Activated T-helper 2 cell treated with anti-CD3 and anti-CD28 coated beads, Interferon-gamma antibody, Interleukin-2, Interleukin-4, amounts not matched to agents 10 μg/mL and 5 μg/mL and 100 μg/mL, durations not matched to agents 14 hours and 24 hours and 36 hours (primary cell): ENCODE data around the gene LMO4. TPM values are rescaled to one million over a fixed set of nuclear protein-coding genes. Genes with fewer than 3 reads are reported as not detected.
A peak's percentile ranks its signal among the peaks of the same experiment; 100 is the strongest.

Source experiments
- DNase-seq: peaks from one replicate; pipeline ENCODE4 v3.0.0; 2021; ENCODE audit warnings: low spot score
- H3K27ac Mint-ChIP-seq: one replicate; pipeline ENCODE4 v1.8.0; 2021; ENCODE audit warnings: mixed read lengths
- H3K27me3 Mint-ChIP-seq: one replicate; pipeline ENCODE4 v1.8.0; 2021; ENCODE audit warnings: low read depth, mixed read lengths
- H3K36me3 Mint-ChIP-seq: one replicate; pipeline ENCODE4 v1.8.0; 2021; ENCODE audit warnings: low read depth, mixed read lengths
- H3K4me1 Mint-ChIP-seq: one replicate; pipeline ENCODE4 v1.8.0; 2021; ENCODE audit warnings: low read depth, mixed read lengths
- H3K4me3 Mint-ChIP-seq: one replicate; pipeline ENCODE4 v1.8.0; 2021; ENCODE audit warnings: low read depth, mild to moderate bottlenecking, moderate library complexity, mixed read lengths
- H3K9me3 Mint-ChIP-seq: one replicate; pipeline ENCODE4 v1.8.0; 2021; ENCODE audit warnings: mixed read lengths
- intact Hi-C: fragments of 100-400 bp; cut with micrococcal nuclease; formaldehyde crosslinking; loops from one replicate; pipeline ENCODE4 v1.15.1; 2023
- total RNA-seq: library from RNA; stranded (reverse); gene quantifications from 2 replicates; pipeline ENCODE4 v1.2.3, GENCODE V29; 2022

LMO4 gene
- total RNA-seq, 1 donor from 2014 or later: 20.9 TPM

GRCh38 chr1:87330057-87330884, 1.6 kb downstream of the LMO4 start:
- Mint-ChIP-seq H3K4me1 (peaks cover 45% of the 10 kb centered on the region), H3K4me3 (peak overlapping the region; percentile 92), H3K9me3 (no peaks in the 10 kb centered on the region), H3K27me3 (peaks cover 25% of the 10 kb centered on the region), H3K27ac (peak overlapping the region; percentile 85), H3K36me3 (peaks cover 18% of the 10 kb centered on the region)
- intact Hi-C loops: loop anchor here (5.0 to 10.0 kb wide), 2 partner anchors 288 to 1355 kb away; partner anchors contain the start of gene PKN2
- no peak for DNase-seq

GRCh38 chr1:87330885-87331364, 2.2 kb downstream of the LMO4 start:
- Mint-ChIP-seq H3K4me1 (peaks cover 47% of the 10 kb centered on the region), H3K4me3 (peak overlapping the region; percentile 92), H3K27ac (peak overlapping the region; percentile 85), H3K36me3 (peaks cover 18% of the 10 kb centered on the region), H3K9me3 (no peaks in the 10 kb centered on the region), H3K27me3 (peaks cover 24% of the 10 kb centered on the region)
- DNase-seq: no peak
- intact Hi-C loops: loop anchor here (5.0 to 10.0 kb wide), 2 partner anchors 289 to 1354 kb away; partner anchors contain the start of gene PKN2

GRCh38 chr1:87331365-87332241, 2.9 kb downstream of the LMO4 start:
- H3K36me3 Mint-ChIP-seq: peaks cover 19% of the 10 kb centered on the region
- no peaks in the 10 kb centered on the region for H3K9me3 Mint-ChIP-seq
- H3K27ac Mint-ChIP-seq: peak overlapping the region; percentile 66
- H3K27me3 Mint-ChIP-seq: peaks cover 25% of the 10 kb centered on the region
- peaks cover 45% of the 10 kb centered on the region for H3K4me1 Mint-ChIP-seq
- intact Hi-C loops: loop anchor here (2.0 to 10.0 kb wide), 3 partner anchors 289 to 1353 kb away; partner anchors contain the start of genes HS2ST1, PKN2 and SELENOF
- peak overlapping the region; percentile 92 for H3K4me3 Mint-ChIP-seq
- peak; percentile 58 for DNase-seq

GRCh38 chr1:87333692-87334347, 5.1 kb downstream of the LMO4 start:
- Mint-ChIP-seq H3K9me3 (no peaks in the 10 kb centered on the region), H3K4me1 (peaks cover 53% of the 10 kb centered on the region), H3K27me3 (peaks cover 34% of the 10 kb centered on the region), H3K4me3 (peak overlapping the region; percentile 84), H3K27ac (peak overlapping the region; percentile 89), H3K36me3 (peaks cover 35% of the 10 kb centered on the region)
- DNase-seq: no peak
- intact Hi-C loops: loop anchor here (2.0 to 10.0 kb wide), 4 partner anchors 115 to 1351 kb away; partner anchors contain the start of genes HS2ST1, PKN2 and SELENOF

GRCh38 chr1:87334351-87335174, 5.9 kb downstream of the LMO4 start:
- Mint-ChIP-seq H3K9me3 (no peaks in the 10 kb centered on the region), H3K36me3 (peaks cover 42% of the 10 kb centered on the region), H3K27ac (peak overlapping the region; percentile 89), H3K4me1 (peaks cover 54% of the 10 kb centered on the region), H3K4me3 (peak overlapping the region; percentile 84), H3K27me3 (peaks cover 34% of the 10 kb centered on the region)
- intact Hi-C loops: loop anchor here (2.0 to 10.0 kb wide), 3 partner anchors 114 to 1350 kb away; partner anchors contain the start of gene PKN2
- no peak for DNase-seq

- DNase-seq: peak; percentile 59
- intact Hi-C loops: loop anchor here (2.0 to 10.0 kb wide), 2 partner anchors 113 to 1349 kb away; partner anchors contain the start of gene PKN2
- Mint-ChIP-seq H3K4me3 (peak overlapping the region; percentile 84), H3K27ac (peak overlapping the region; percentile 89), H3K36me3 (peaks cover 50% of the 10 kb centered on the region), H3K4me1 (peaks cover 50% of the 10 kb centered on the region), H3K27me3 (peaks cover 32% of the 10 kb centered on the region), H3K9me3 (no peaks in the 10 kb centered on the region)
Measured at GRCh38 chr1:87335175-87335884, 6.7 kb downstream of the LMO4 start.

GRCh38 chr1:87336623-87337067, 8.0 kb downstream of the LMO4 start:
- DNase-seq: no peak
- no peaks in the 10 kb centered on the region for H3K9me3 Mint-ChIP-seq
- intact Hi-C loops: loop anchor here (1.0 to 10.0 kb wide), 2 partner anchors 10 to 1348 kb away; partner anchors contain the start of gene PKN2
- peaks cover 27% of the 10 kb centered on the region for H3K27me3 Mint-ChIP-seq
- no peak overlapping the region for H3K27ac Mint-ChIP-seq
- peak overlapping the region; percentile 33 for H3K4me3 Mint-ChIP-seq
- peaks cover 62% of the 10 kb centered on the region for H3K36me3 Mint-ChIP-seq
- H3K4me1 Mint-ChIP-seq: peaks cover 44% of the 10 kb centered on the region

- Mint-ChIP-seq H3K27ac (no peak overlapping the region), H3K27me3 (peaks cover 19% of the 10 kb centered on the region), H3K36me3 (peaks cover 62% of the 10 kb centered on the region), H3K4me1 (peaks cover 35% of the 10 kb centered on the region), H3K4me3 (no peak overlapping the region), H3K9me3 (no peaks in the 10 kb centered on the region)
- DNase-seq: no peak
- intact Hi-C loops: loop anchor here (1.0 to 10.0 kb wide), 2 partner anchors 11 to 1347 kb away; partner anchors contain the start of gene PKN2
Measured at GRCh38 chr1:87337606-87338005, 8.9 kb downstream of the LMO4 start.

GRCh38 chr1:87338566-87338965, 9.9 kb downstream of the LMO4 start:
- intact Hi-C loops: loop anchor here (10.0 kb wide), 1 partner anchor 1346 kb away; the partner anchor contains the start of gene PKN2
- H3K36me3 Mint-ChIP-seq: peaks cover 60% of the 10 kb centered on the region
- peaks cover 26% of the 10 kb centered on the region for H3K4me1 Mint-ChIP-seq
- no peak for DNase-seq
- peaks cover 17% of the 10 kb centered on the region for H3K27me3 Mint-ChIP-seq
- no peak overlapping the region for H3K27ac Mint-ChIP-seq
- H3K4me3 Mint-ChIP-seq: no peak overlapping the region
- H3K9me3 Mint-ChIP-seq: no peaks in the 10 kb centered on the region

GRCh38 chr1:87344231-87344630, 15.6 kb downstream of the LMO4 start:
- Mint-ChIP-seq H3K4me1 (no peaks in the 10 kb centered on the region), H3K9me3 (no peaks in the 10 kb centered on the region), H3K36me3 (peaks cover 55% of the 10 kb centered on the region), H3K4me3 (no peak overlapping the region), H3K27ac (no peak overlapping the region), H3K27me3 (no peaks in the 10 kb centered on the region)
- intact Hi-C loops: no loop called here
- DNase-seq: no peak
